Activated naive CD4-positive, alpha-beta T cell treated with anti-CD3 and anti-CD28 coated beads, Interleukin-2, amount 50 U/mL, for 72 hours (primary cell): ENCODE measurements around the gene KNG1. TPM values are rescaled to one million over a fixed set of nuclear protein-coding genes. Genes with fewer than 3 reads are reported as not detected.

Experiments
- ATAC-seq, 2 donors: fragments of 150-1000 bp; cut with Tn5 transposase; 2 replicates each; pipeline ENCODE4 v1.10.0; 2021; ENCODE audit warnings: mild to moderate bottlenecking in 2 of 2, moderate library complexity in 2 of 2
- DNase-seq, 2 donors: peaks; one replicate each; pipeline ENCODE4 v3.0.0; 2021 to 2022; ENCODE audit warnings: low spot score in 2 of 2
- H3K27ac Mint-ChIP-seq, 2 donors: one replicate each; pipeline ENCODE4 v1.8.0; 2022; ENCODE audit warnings: mild to moderate bottlenecking in 2 of 2, mixed read lengths in 2 of 2
- H3K36me3 Mint-ChIP-seq, 2 donors: one replicate each; pipeline ENCODE4 v1.8.0; 2022; ENCODE audit warnings: mixed read lengths in 2 of 2
- H3K9me3 Mint-ChIP-seq, 2 donors: one replicate each; pipeline ENCODE4 v1.8.0; 2022; ENCODE audit warnings: mixed read lengths in 2 of 2
- total RNA-seq, 2 donors: library from RNA; stranded (reverse); gene quantifications; one replicate each; pipeline ENCODE4 v1.2.3, GENCODE V29; 2022

KNG1 gene
- total RNA-seq, 2 donors from 2014 or later = not detected

GRCh38 chr3:186784820-186785494 lies 67.8 kb downstream of the KNG1 start:
- H3K36me3 Mint-ChIP-seq = peaks cover 68 to 69% of the 10 kb centered on the region in 2 donors
- ATAC-seq (no peak), DNase-seq (peak in 1 of 2 donors; percentile 14)
- H3K9me3 Mint-ChIP-seq = no peaks in the 10 kb centered on the region
- H3K27ac Mint-ChIP-seq = peak overlapping the region; percentile 98 to 100

GRCh38 chr3:186785495-186786018 lies 68.4 kb downstream of the KNG1 start:
- DNase-seq (no peak), ATAC-seq (no peak)
- Mint-ChIP-seq H3K27ac (peak overlapping the region; percentile 98 to 100), H3K9me3 (no peaks in the 10 kb centered on the region), H3K36me3 (peaks cover 68 to 69% of the 10 kb centered on the region in 2 donors)

- Mint-ChIP-seq H3K27ac (peak overlapping the region; percentile 79 to 100), H3K36me3 (peaks cover 68 to 69% of the 10 kb centered on the region in 2 donors)
- no peak for ATAC-seq
Observed at GRCh38 chr3:186786922-186787321, 69.8 kb downstream of the KNG1 start.

DNA sequence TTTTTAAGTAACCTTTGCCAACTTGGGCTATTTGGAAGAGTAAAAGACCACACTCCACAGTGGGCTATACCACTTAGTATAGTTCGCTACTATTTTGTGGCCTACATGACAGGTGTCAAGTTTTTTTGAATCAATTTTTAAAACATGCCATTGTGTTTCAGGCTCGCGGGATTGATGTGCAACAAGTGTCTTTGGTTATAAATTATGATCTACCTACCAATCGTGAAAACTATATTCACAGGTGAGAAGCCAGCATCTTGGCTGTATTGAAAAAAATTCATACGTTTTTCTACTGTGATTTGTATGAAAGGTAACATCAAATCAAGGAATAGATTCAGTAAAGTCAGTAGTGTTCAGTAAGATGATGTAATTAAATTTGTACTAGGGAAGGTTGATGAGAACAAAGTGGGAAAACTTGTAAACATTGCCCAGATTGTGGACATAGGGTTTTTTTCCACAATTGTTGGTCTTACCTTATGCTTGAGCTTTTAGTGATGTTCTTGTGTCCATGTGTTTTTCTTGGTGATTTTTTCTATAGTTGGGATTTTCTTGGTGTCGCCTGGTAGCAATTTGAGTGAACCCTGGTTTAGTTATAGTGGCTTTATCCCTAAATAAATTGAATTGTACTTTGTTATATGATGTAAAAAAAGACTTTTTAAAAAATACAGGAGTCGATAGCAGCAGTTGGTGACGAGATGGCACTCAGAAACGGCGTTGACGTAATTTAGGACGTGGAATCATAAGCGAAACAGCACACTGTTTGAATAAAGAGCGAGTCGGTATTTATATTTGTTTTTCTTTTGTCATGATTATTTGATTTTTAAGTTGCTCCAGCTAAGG lies 70.7 kb downstream of the KNG1 start:
- ATAC-seq (no peak), DNase-seq (no peak)
- Mint-ChIP-seq H3K36me3 (peaks cover 62 to 65% of the 10 kb centered on the region in 2 donors), H3K9me3 (no peaks in the 10 kb centered on the region), H3K27ac (peak overlapping the region; percentile 79 to 100)

More at GRCh38 chr3:186786922-186787321, 69.8 kb downstream of the KNG1 start:
- no peaks in the 10 kb centered on the region for H3K9me3 Mint-ChIP-seq
- DNase-seq = no peak

GRCh38 chr3:186788482-186789370 lies 71.6 kb downstream of the KNG1 start:
- Mint-ChIP-seq H3K27ac (peak overlapping the region; percentile 79 to 100), H3K9me3 (no peaks in the 10 kb centered on the region), H3K36me3 (peaks cover 55 to 62% of the 10 kb centered on the region in 2 donors)
- ATAC-seq = no peak
- DNase-seq = peak in 1 of 2 donors; percentile 15

GRCh38 chr3:186789554-186790260 lies 72.5 kb downstream of the KNG1 start:
- DNase-seq (no peak), ATAC-seq (peak in 1 of 2 donors; percentile 8)
- Mint-ChIP-seq H3K27ac (peak overlapping the region; percentile 79 to 100), H3K9me3 (no peaks in the 10 kb centered on the region), H3K36me3 (peaks cover 45 to 59% of the 10 kb centered on the region in 2 donors)

- DNase-seq (peak in 1 of 2 donors; percentile 29), ATAC-seq (peak; percentile 6 to 28)
- Mint-ChIP-seq H3K9me3 (no peaks in the 10 kb centered on the region), H3K27ac (peak overlapping the region; percentile 78 to 100), H3K36me3 (peaks cover 38 to 53% of the 10 kb centered on the region in 2 donors)
Observed at GRCh38 chr3:186790261-186790981, 73.3 kb downstream of the KNG1 start.

Other genes with a start within 250 kb of the KNG1 start
- gene CRYGS, start 173.0 kb upstream of the KNG1 start, total RNA-seq = 1 to 10 TPM; 3.1 to 3.9 TPM
- gene TBCCD1, start 150.0 kb upstream of the KNG1 start, total RNA-seq = 10 to 100 TPM; 10.0 to 14.8 TPM
- gene DNAJB11, start 146.6 kb upstream of the KNG1 start, total RNA-seq = 10 to 100 TPM; 30.3 to 44.8 TPM
- under 1 TPM in 1 of 2 donors, not detected in 1; 0.25 TPM for gene AHSG, start 104.3 kb upstream of the KNG1 start, total RNA-seq
- gene FETUB, start 77.0 kb upstream of the KNG1 start, total RNA-seq = not detected
- gene HRG, start 51.3 kb upstream of the KNG1 start, total RNA-seq = not detected
- gene EIF4A2, start 66.2 kb downstream of the KNG1 start, total RNA-seq = 100 to 1,000 TPM; 430 to 499 TPM
- 100 to 1,000 TPM; 121 to 145 TPM for gene RFC4, start 89.1 kb downstream of the KNG1 start, total RNA-seq
- not detected for gene ADIPOQ, start 125.4 kb downstream of the KNG1 start, total RNA-seq
- gene ST6GAL1, start 213.2 kb downstream of the KNG1 start, total RNA-seq = 10 to 100 TPM; 32.0 to 96.6 TPM